HG03066 (cell line): ENCODE measurements around the gene TRPM2.
"Not testable (repeated sequence)": the region's sequence is repeated elsewhere in the genome, so short reads cannot be mapped to it uniquely, and the experiment has no call there.

Experiments used
- ATAC-seq: cut with Tn5 transposase; IDR thresholded peaks from one replicate; pipeline ENCODE4 v1.9.1; 2021; ENCODE audit warnings: low read depth; ENCODE audit not compliant: unreplicated experiment

Gene TRPM2

GRCh38 chr21:44351535-44352252, 1.7 kb upstream of the TRPM2 start:
- ATAC-seq = no peak

- no peak for ATAC-seq
Measured at GRCh38 chr21:44352253-44352860, 1.1 kb upstream of the TRPM2 start.

- no peak for ATAC-seq
Measured at GRCh38 chr21:44354001-44354405, 582 bp downstream of the TRPM2 start.

- ATAC-seq = no peak
Measured at GRCh38 chr21:44354775-44355771, 1.7 kb downstream of the TRPM2 start.

- no peak for ATAC-seq
Measured at GRCh38 chr21:44356160-44356559, 2.7 kb downstream of the TRPM2 start.

GRCh38 chr21:44356636-44357035, 3.2 kb downstream of the TRPM2 start:
- no peak for ATAC-seq

- ATAC-seq = no peak
Measured at GRCh38 chr21:44357064-44357837, 3.8 kb downstream of the TRPM2 start.

GRCh38 chr21:44359396-44359795, 6.0 kb downstream of the TRPM2 start:
- no peak for ATAC-seq

- no peak for ATAC-seq
Measured at GRCh38 chr21:44360159-44360558, 6.7 kb downstream of the TRPM2 start.

GRCh38 chr21:44361903-44362302, 8.5 kb downstream of the TRPM2 start:
- not testable (repeated sequence) for ATAC-seq

- no peak for ATAC-seq
Measured at GRCh38 chr21:44363278-44363677, 9.9 kb downstream of the TRPM2 start.

GRCh38 chr21:44364151-44365053, 11.0 kb downstream of the TRPM2 start:
- no peak for ATAC-seq

- ATAC-seq = no peak
Measured at GRCh38 chr21:44365251-44365966, 12.0 kb downstream of the TRPM2 start.

- ATAC-seq = no peak
Measured at GRCh38 chr21:44365967-44366585, 12.7 kb downstream of the TRPM2 start.

GRCh38 chr21:44366586-44367211, 13.3 kb downstream of the TRPM2 start:
- no peak for ATAC-seq

GRCh38 chr21:44368711-44369446, 15.5 kb downstream of the TRPM2 start:
- ATAC-seq = no peak

- ATAC-seq = no peak
Measured at GRCh38 chr21:44370027-44370735, 16.8 kb downstream of the TRPM2 start.
